HEK293 (cell line): ENCODE measurements around the gene B3GLCT.

Source experiments
- CTCF ChIA-PET: fragments of 350-600 bp; formaldehyde crosslinking; extraction: SDS; loops from one replicate; lab custom pipeline; 2021; ENCODE audit warnings: antibody characterized with exemption; lab: Yijun Ruan, JAX
- POLR2A ChIA-PET: fragments of 300-600 bp; formaldehyde crosslinking; extraction: SDS; loops from one replicate; lab custom pipeline; 2020; ENCODE audit warnings: antibody characterized with exemption, inconsistent platforms; lab: Yijun Ruan, JAX
- H3K27ac ChIP-seq: fragments of 200-500 bp; sonication (Bioruptor generic); 2 replicates; pipeline ENCODE4 v1.5.1; 2014; ENCODE audit warnings: low read depth, low read length, control low read depth, inconsistent platforms; ENCODE audit errors: extremely low read depth
- H3K36me3 ChIP-seq, 2 experiments: fragments of 200-500 bp in 1 of 2; sonication (Bioruptor generic) in 1 of 2; 1 replicate in 1 of 2; 2 replicates in 1 of 2; pipeline ENCODE4 v1.5.1; 2014 to 2017; ENCODE audit warnings: inconsistent platforms in 2 of 2, low read length in 2 of 2; ENCODE audit not compliant: control insufficient read depth in 2 of 2, insufficient read depth in 1 of 2
- H3K4me1 ChIP-seq: fragments of 200-500 bp; sonication (Bioruptor generic); 2 replicates; pipeline ENCODE4 v1.5.1; 2014; ENCODE audit warnings: mild to moderate bottlenecking, low read length, inconsistent platforms; ENCODE audit not compliant: control insufficient read depth, insufficient read depth
- H3K4me3 ChIP-seq: 2 replicates; pipeline ENCODE4 v1.5.1; 2011; ENCODE audit warnings: low read depth, mild to moderate bottlenecking, control low read depth, low read length, moderate library complexity
- H3K9me3 ChIP-seq: fragments of 200-500 bp; sonication (Bioruptor generic); 2 replicates; pipeline ENCODE4 v1.5.1; 2014; ENCODE audit warnings: low read depth, low read length, inconsistent platforms; ENCODE audit not compliant: control insufficient read depth, insufficient read depth
- EGR2 ChIP-seq: fragments of 450-650 bp; formaldehyde crosslinking; IDR thresholded peaks from 2 replicates; pipeline ENCODE4 v1.5.1; 2016; ENCODE audit warnings: low read depth, missing biosample characterization, missing genetic modification characterization
- KLF1 ChIP-seq: fragments of 450-650 bp; formaldehyde crosslinking; IDR thresholded peaks from 2 replicates; pipeline ENCODE4 v1.5.1; 2016; ENCODE audit warnings: missing biosample characterization, missing genetic modification characterization
- KLF9 ChIP-seq: fragments of 450-650 bp; formaldehyde crosslinking; IDR thresholded peaks from 2 replicates; pipeline ENCODE4 v1.5.1; 2016; ENCODE audit warnings: missing biosample characterization, missing genetic modification characterization, low read depth
- OSR2 ChIP-seq: fragments of 450-650 bp; formaldehyde crosslinking; IDR thresholded peaks from 2 replicates; pipeline ENCODE4 v1.5.1; 2016; ENCODE audit warnings: missing biosample characterization, missing genetic modification characterization
- PRDM1 ChIP-seq: fragments of 450-650 bp; formaldehyde crosslinking; IDR thresholded peaks from 2 replicates; pipeline ENCODE4; 2016; ENCODE audit warnings: missing biosample characterization, missing genetic modification characterization
- RBAK ChIP-seq: fragments of 450-650 bp; formaldehyde crosslinking; IDR thresholded peaks from 2 replicates; pipeline ENCODE4 v1.5.1; 2016; ENCODE audit warnings: missing biosample characterization, missing genetic modification characterization
- YY1 ChIP-seq: fragments of 450-650 bp; formaldehyde crosslinking; IDR thresholded peaks from 2 replicates; pipeline ENCODE4 v1.5.1; 2018; ENCODE audit warnings: missing biosample characterization, missing genetic modification characterization
- YY2 ChIP-seq: fragments of 450-650 bp; formaldehyde crosslinking; IDR thresholded peaks from 2 replicates; pipeline ENCODE4 v1.5.1; 2016; ENCODE audit warnings: missing biosample characterization, missing genetic modification characterization
- ZBTB20 ChIP-seq: fragments of 450-650 bp; formaldehyde crosslinking; IDR thresholded peaks from 2 replicates; pipeline ENCODE4 v1.5.1; 2016; ENCODE audit warnings: missing biosample characterization, missing genetic modification characterization
- ZBTB26 ChIP-seq: fragments of 450-650 bp; formaldehyde crosslinking; optimal IDR thresholded peaks from 2 replicates; pipeline ENCODE3; 2016; ENCODE audit warnings: missing biosample characterization, mild to moderate bottlenecking, missing genetic modification characterization
- ZNF175 ChIP-seq: fragments of 450-650 bp; formaldehyde crosslinking; IDR thresholded peaks from 2 replicates; pipeline ENCODE4 v1.5.1; 2016; ENCODE audit warnings: missing biosample characterization, missing genetic modification characterization
- ZNF211 ChIP-seq: fragments of 450-650 bp; formaldehyde crosslinking; IDR thresholded peaks from 2 replicates; pipeline ENCODE4 v1.5.1; 2016; ENCODE audit warnings: low read depth, missing biosample characterization, missing genetic modification characterization
- ZNF214 ChIP-seq: fragments of 450-650 bp; formaldehyde crosslinking; IDR thresholded peaks from 2 replicates; pipeline ENCODE4 v1.5.1; 2017; ENCODE audit warnings: missing biosample characterization, mild to moderate bottlenecking, missing genetic modification characterization, borderline replicate concordance
- ZNF324 ChIP-seq: fragments of 450-650 bp; formaldehyde crosslinking; IDR thresholded peaks from 2 replicates; pipeline ENCODE4 v1.5.1; 2016; ENCODE audit warnings: missing biosample characterization, missing genetic modification characterization
- ZNF341 ChIP-seq: fragments of 450-650 bp; formaldehyde crosslinking; IDR thresholded peaks from 2 replicates; pipeline ENCODE4; 2016; ENCODE audit warnings: low read depth, missing biosample characterization, missing genetic modification characterization
- ZNF449 ChIP-seq: fragments of 450-650 bp; formaldehyde crosslinking; IDR thresholded peaks from 2 replicates; pipeline ENCODE4 v1.5.1; 2017; ENCODE audit warnings: missing biosample characterization, mild to moderate bottlenecking, missing genetic modification characterization, moderate library complexity
- ZNF544 ChIP-seq: fragments of 450-650 bp; formaldehyde crosslinking; IDR thresholded peaks from 2 replicates; pipeline ENCODE4 v1.5.0; 2017; ENCODE audit warnings: missing biosample characterization, missing genetic modification characterization
- ZNF707 ChIP-seq: fragments of 450-650 bp; formaldehyde crosslinking; IDR thresholded peaks from 2 replicates; pipeline ENCODE4 v1.5.1; 2016; ENCODE audit warnings: missing biosample characterization, missing genetic modification characterization

Gene B3GLCT

GRCh38 chr13:31192306-31192705 lies 7.5 kb upstream of the B3GLCT start:
- Histone ChIP-seq H3K4me3 (no peak overlapping the region), H3K4me1 (no peaks in the 10 kb centered on the region), H3K9me3 (no peaks in the 10 kb centered on the region), H3K27ac (no peak overlapping the region), H3K36me3 (no peaks in the 10 kb centered on the region)
- TF ChIP-seq PRDM1: 0 out of 2 replicates have a peak, but pooled peaks have one; percentile 20
- TF ChIP-seq YY2 (tag by site-specific recombination): no peak
- TF ChIP-seq ZNF341 (tag by site-specific recombination): no peak
- TF ChIP-seq KLF1 (tag by site-specific recombination): no peak
- TF ChIP-seq ZNF211: no peak
- TF ChIP-seq ZNF449 (tag by site-specific recombination): no peak
- CTCF ChIA-PET: no interaction called here
- POLR2A ChIA-PET: no interaction called here

- CTCF ChIA-PET: interaction anchor here (0.8 kb wide), 1 partner anchor 343 kb away, joined by 3 read pairs; no protein-coding TSS in a partner anchor
- no peaks in the 10 kb centered on the region for H3K9me3 ChIP-seq
- H3K36me3 ChIP-seq: no peaks in the 10 kb centered on the region
- TF ChIP-seq ZNF211 (no peak), EGR2 (tag by site-specific recombination) (no peak), ZNF214 (tag by site-specific recombination) (no peak), KLF9 (tag by site-specific recombination) (no peak), RBAK (no peak), ZNF544 (tag by site-specific recombination) (no peak), ZNF707 (tag by site-specific recombination) (no peak), OSR2 (tag by site-specific recombination) (no peak)
- TF ChIP-seq, all 188 proteins: peak for 0
- Histone ChIP-seq H3K27ac (no peak overlapping the region), H3K4me1 (no peaks in the 10 kb centered on the region), H3K4me3 (no peak overlapping the region)
- POLR2A ChIA-PET: no interaction called here
These were observed 4.2 kb upstream of the B3GLCT start for GRCh38 chr13:31195616-31196015.

GRCh38 chr13:31196992-31197391 lies 2.8 kb upstream of the B3GLCT start:
- ChIA-PET CTCF (interaction anchor here (0.6 to 0.8 kb wide), 2 partner anchors 227 to 392 kb away, joined by 3 to 5 read pairs; no protein-coding TSS in a partner anchor), POLR2A (no interaction called here)
- Histone ChIP-seq H3K4me3 (no peak overlapping the region), H3K9me3 (no peaks in the 10 kb centered on the region), H3K36me3 (no peaks in the 10 kb centered on the region), H3K4me1 (peaks cover 2% of the 10 kb centered on the region; the same call in 1 of the 2 replicates), H3K27ac (no peak overlapping the region)
- TF ChIP-seq ZBTB20 (tag by site-specific recombination): no peak
- 0 out of 2 replicates have a peak, but pooled peaks have one; percentile 14 for TF ChIP-seq ZNF341 (tag by site-specific recombination)

- Histone ChIP-seq H3K9me3 (no peaks in the 10 kb centered on the region), H3K36me3 (no peaks in the 10 kb centered on the region), H3K4me3 (no peak overlapping the region), H3K27ac (no peak overlapping the region), H3K4me1 (peaks cover 2% of the 10 kb centered on the region; the same call in 1 of the 2 replicates)
- POLR2A ChIA-PET: no interaction called here
- CTCF ChIA-PET: no interaction called here
- TF ChIP-seq ZNF324 (tag by site-specific recombination) (no peak), ZBTB26 (no peak), ZNF175 (no peak), YY1 (tag by site-specific recombination) (no peak)
These were observed 1.3 kb upstream of the B3GLCT start for GRCh38 chr13:31198519-31198918.
